Hair follicle dermal papilla cell (primary cell): ENCODE data around the gene AFF2. TPM values are rescaled to one million over a fixed set of nuclear protein-coding genes. Genes with fewer than 3 reads are reported as not detected.

Experiments used
- small RNA-seq: library from RNA; depleted of rRNA; stranded (forward); fragments of <200 nt; gene quantifications from one replicate; pipeline ENCODE3, GENCODE V24; 2012
- total RNA-seq: library from RNA; depleted of rRNA; stranded (reverse); fragments of >200 nt; gene quantifications from 2 replicates; pipeline ENCODE4 v1.2.3, GENCODE V29; 2012

AFF2 gene
- total RNA-seq = 0.97 and 2.4 TPM in 2 replicates

GRCh38 chrX:148500423-148501385, at the start of gene AFF2:
AFF2 (plus strand) TSS chrX:148500617; CDS start chrX:148501098, 481 bp downstream.

Small RNA genes within 50 kb of the gene (small RNA-seq; reads per million reads assigned to genes)
- gene RN7SKP267 = not detected
